Gastrocnemius medialis (tissue), 4 donors: Measurements from ENCODE around the gene ZBTB43. TPM values are rescaled to one million over a fixed set of nuclear protein-coding genes. Genes with fewer than 3 reads are reported as not detected.
"Not testable (repeated sequence)": the region's sequence is repeated elsewhere in the genome, so short reads cannot be mapped to it uniquely, and the experiment has no call there.

Source experiments
- ATAC-seq, 2 donors: fragments of 150-250 bp; one replicate each; pipeline ENCODE4 v1.9.1; 2016
- DNase-seq, 2 donors: peaks; one replicate each; pipeline ENCODE4 v3.0.0-alpha.2; 2019
- H3K27ac ChIP-seq, 4 donors: fragments of 200-600 bp; sonication (generic); 1 replicate in 1 of 4; 2 replicates in 3 of 4; pipeline ENCODE4 v1.5.1; 2016 to 2018; ENCODE audit warnings: mild to moderate bottlenecking in 2 of 4, moderate library complexity in 1 of 4
- H3K27me3 ChIP-seq, 3 donors: fragments of 200-600 bp; sonication (generic) in 2 of 3; 1 replicate in 1 of 3; 2 replicates in 2 of 3; pipeline versions ENCODE4 v1.5.1 to v1.6.0; 2016 to 2019; ENCODE audit warnings: mild to moderate bottlenecking in 1 of 3, moderate library complexity in 1 of 3
- H3K36me3 ChIP-seq, 2 donors: fragments of 200-600 bp; sonication (generic) in 1 of 2; one replicate each; pipeline ENCODE4 v1.5.1; 2017 to 2018
- H3K4me1 ChIP-seq, 2 donors: fragments of 200-600 bp; sonication (generic) in 1 of 2; one replicate each; pipeline ENCODE4 v1.5.1; 2016 to 2017; ENCODE audit warnings: mild to moderate bottlenecking in 2 of 2
- H3K4me3 ChIP-seq, 4 donors: fragments of 200-600 bp; sonication (generic) in 3 of 4; 1 replicate in 1 of 4; 2 replicates in 3 of 4; pipeline ENCODE4 v1.5.1; 2016 to 2019; ENCODE audit warnings: mild to moderate bottlenecking in 2 of 4
- H3K9me3 ChIP-seq, 3 donors: fragments of 200-600 bp; sonication (generic) in 2 of 3; 1 replicate in 1 of 3; 2 replicates in 2 of 3; pipeline ENCODE4 v1.5.1; 2016 to 2019
- POLR2A ChIP-seq, 2 donors: fragments of 450-650 bp; IDR thresholded peaks; one replicate each; pipeline ENCODE4 v1.6.1; 2017; ENCODE audit warnings: antibody characterized with exemption in 2 of 2, mild to moderate bottlenecking in 2 of 2, moderate library complexity in 2 of 2
- in situ Hi-C, 4 donors: fragments of 200-750 bp; cut with MboI; loops; one replicate each; pipeline versions ENCODE4 v1.15.0 to v1.8.0; 2017; ENCODE audit warnings: low sequenced_read_pairs in 4 of 4
- intact Hi-C: fragments of 100-400 bp; cut with DNase I; formaldehyde crosslinking; loops from one replicate; pipeline ENCODE4 v1.15.1; 2023; ENCODE audit warnings: low total_unique reads
- total RNA-seq, 4 donors: library from RNA; depleted of rRNA; stranded (reverse); fragments of >200 nt; gene quantifications; one replicate each; pipeline versions ENCODE4 v1.1.0 to v1.2.3, GENCODE V29; 2016
- TF ChIP-seq, protein P1 (sequence below), 5 experiments: fragments of 450-650 bp in 3 of 5; fragments of 200-600 bp in 2 of 5; sonication (generic) in 2 of 5; IDR thresholded peaks in 4 of 5; conservative IDR thresholded peaks in 1 of 5; 1 replicate in 4 of 5; 2 replicates in 1 of 5; pipeline ENCODE4 v1.5.1; 2016 to 2019; ENCODE audit warnings: antibody characterized with exemption in 5 of 5, mild to moderate bottlenecking in 3 of 5, moderate library complexity in 3 of 5

Gene ZBTB43
- total RNA-seq, 4 donors from 2014 or later = 44.9 to 65.2 (median 60.0) TPM

DNA sequence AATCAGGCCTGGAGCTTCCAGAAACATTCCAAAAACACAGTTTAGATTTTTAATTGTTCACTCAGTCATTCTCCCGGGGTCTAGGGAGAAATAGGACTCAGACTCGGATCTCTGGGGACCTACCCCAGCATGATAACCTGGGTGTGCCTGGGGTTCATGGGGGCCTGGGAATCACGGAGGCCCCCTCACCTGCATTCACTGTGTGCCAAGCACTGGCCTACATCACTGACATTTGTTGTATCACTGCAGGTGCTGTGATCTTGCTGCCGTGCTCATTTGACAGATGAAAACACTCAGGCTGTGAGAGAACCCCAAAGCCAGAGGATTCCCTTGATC, 22.8 kb upstream of the ZBTB43 start:
- no peaks in the 10 kb centered on the region for H3K36me3 ChIP-seq
- peaks cover 13 to 21% of the 10 kb centered on the region in 2 donors for H3K4me1 ChIP-seq
- intact Hi-C loops (loop anchor here (5.0 kb wide), 1 partner anchor 280 kb away; no protein-coding TSS in a partner anchor), in situ Hi-C loops (loop anchor here in 1 of 4 donors (5.0 to 10.0 kb wide), 2 partner anchors 75 to 167 kb away; partner anchors contain the start of gene LMX1B)
- TF ChIP-seq, protein P1, sequence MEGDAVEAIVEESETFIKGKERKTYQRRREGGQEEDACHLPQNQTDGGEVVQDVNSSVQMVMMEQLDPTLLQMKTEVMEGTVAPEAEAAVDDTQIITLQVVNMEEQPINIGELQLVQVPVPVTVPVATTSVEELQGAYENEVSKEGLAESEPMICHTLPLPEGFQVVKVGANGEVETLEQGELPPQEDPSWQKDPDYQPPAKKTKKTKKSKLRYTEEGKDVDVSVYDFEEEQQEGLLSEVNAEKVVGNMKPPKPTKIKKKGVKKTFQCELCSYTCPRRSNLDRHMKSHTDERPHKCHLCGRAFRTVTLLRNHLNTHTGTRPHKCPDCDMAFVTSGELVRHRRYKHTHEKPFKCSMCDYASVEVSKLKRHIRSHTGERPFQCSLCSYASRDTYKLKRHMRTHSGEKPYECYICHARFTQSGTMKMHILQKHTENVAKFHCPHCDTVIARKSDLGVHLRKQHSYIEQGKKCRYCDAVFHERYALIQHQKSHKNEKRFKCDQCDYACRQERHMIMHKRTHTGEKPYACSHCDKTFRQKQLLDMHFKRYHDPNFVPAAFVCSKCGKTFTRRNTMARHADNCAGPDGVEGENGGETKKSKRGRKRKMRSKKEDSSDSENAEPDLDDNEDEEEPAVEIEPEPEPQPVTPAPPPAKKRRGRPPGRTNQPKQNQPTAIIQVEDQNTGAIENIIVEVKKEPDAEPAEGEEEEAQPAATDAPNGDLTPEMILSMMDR (IDR thresholded peaks at IDR 0.05 in 4 of 5, conservative IDR thresholded peaks at IDR 0.05 in 1 of 5) = peak in 1 of 5 experiments; percentile 12
- TF ChIP-seq POLR2A (IDR thresholded peaks at IDR 0.05) = no peak
- DNase-seq = no peak
- H3K4me3 ChIP-seq = no peak overlapping the region
- no peak for ATAC-seq
- no peaks in the 10 kb centered on the region for H3K9me3 ChIP-seq
- peaks cover 5 to 10% (median 10%) of the 10 kb centered on the region in 3 donors for H3K27me3 ChIP-seq
- H3K27ac ChIP-seq = no peak overlapping the region

DNA sequence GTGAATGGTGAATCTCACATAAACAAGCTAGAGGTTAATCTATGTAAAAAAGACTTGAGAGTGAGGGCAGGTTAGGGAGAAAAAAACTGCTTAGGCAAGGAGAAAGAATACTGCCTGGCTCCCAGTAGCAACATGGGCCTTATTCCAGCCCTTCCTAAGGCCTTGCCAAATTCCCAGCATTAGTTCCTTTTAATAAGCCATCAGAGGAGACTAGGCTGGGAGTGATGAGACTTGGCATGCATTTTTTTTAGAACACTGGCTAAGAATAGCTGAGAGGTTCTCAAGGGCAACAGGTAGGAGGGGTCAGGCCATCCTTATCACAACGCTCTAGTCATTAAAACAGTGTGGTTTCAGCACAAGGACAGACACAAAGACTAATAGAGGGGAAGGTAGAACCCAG, 20.9 kb upstream of the ZBTB43 start:
- intact Hi-C loops = loop anchor here (5.0 kb wide), 1 partner anchor 282 kb away; no protein-coding TSS in a partner anchor

DNA sequence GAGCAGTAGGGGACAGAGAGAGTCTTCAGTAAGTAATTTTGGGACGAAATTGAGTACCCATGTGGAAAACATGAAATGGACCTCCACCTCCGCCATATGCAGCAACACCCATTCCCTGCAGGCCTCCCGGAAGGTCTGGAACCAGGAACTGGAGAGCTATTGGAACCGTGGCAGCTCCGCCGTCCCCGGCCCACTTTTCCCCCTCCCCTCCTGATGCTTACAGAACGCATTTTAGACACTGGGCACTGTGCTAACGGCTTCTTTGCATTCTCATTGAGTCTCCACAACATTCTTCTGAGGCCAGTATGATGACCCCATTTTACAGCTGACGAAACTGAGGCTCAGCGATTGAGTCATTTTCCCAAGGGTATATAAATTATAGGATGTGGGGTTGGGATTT, 20.4 kb upstream of the ZBTB43 start:
- H3K4me1 ChIP-seq = peaks cover 26 to 39% of the 10 kb centered on the region in 2 donors
- no peaks in the 10 kb centered on the region for H3K36me3 ChIP-seq
- no peak for TF ChIP-seq POLR2A (IDR thresholded peaks at IDR 0.05)
- TF ChIP-seq, protein P1 (IDR thresholded peaks at IDR 0.05 in 4 of 5, conservative IDR thresholded peaks at IDR 0.05 in 1 of 5) = no peak
- intact Hi-C loops (loop anchor here (5.0 kb wide), 1 partner anchor 282 kb away; no protein-coding TSS in a partner anchor), in situ Hi-C loops (loop anchor here in 1 of 4 donors (5.0 to 10.0 kb wide), 2 partner anchors 77 to 170 kb away; partner anchors contain the start of gene LMX1B)
- peaks cover 0 to 4% (median 0%) of the 10 kb centered on the region in 3 donors for H3K27me3 ChIP-seq
- DNase-seq (no peak), ATAC-seq (no peak)
- H3K4me3 ChIP-seq = no peak overlapping the region
- no peaks in the 10 kb centered on the region for H3K9me3 ChIP-seq
- H3K27ac ChIP-seq = peak overlapping the region; percentile 54 to 74 (median 60)

More for the DNA sequence above, 20.9 kb upstream of the ZBTB43 start:
- Histone ChIP-seq H3K27me3 (peaks cover 0 to 4% (median 0%) of the 10 kb centered on the region in 3 donors), H3K4me3 (no peak overlapping the region), H3K9me3 (no peaks in the 10 kb centered on the region), H3K36me3 (no peaks in the 10 kb centered on the region), H3K4me1 (peaks cover 22 to 35% of the 10 kb centered on the region in 2 donors), H3K27ac (peak overlapping the region; percentile 54 to 74 (median 60))
- in situ Hi-C loops = loop anchor here in 1 of 4 donors (5.0 to 10.0 kb wide), 2 partner anchors 77 to 169 kb away; partner anchors contain the start of gene LMX1B
- TF ChIP-seq POLR2A (IDR thresholded peaks at IDR 0.05) = no peak
- TF ChIP-seq, protein P1 (IDR thresholded peaks at IDR 0.05 in 4 of 5, conservative IDR thresholded peaks at IDR 0.05 in 1 of 5) = no peak
- ATAC-seq (peak; percentile 29 to 46), DNase-seq (peak in 1 of 2 donors; percentile 43)

DNA sequence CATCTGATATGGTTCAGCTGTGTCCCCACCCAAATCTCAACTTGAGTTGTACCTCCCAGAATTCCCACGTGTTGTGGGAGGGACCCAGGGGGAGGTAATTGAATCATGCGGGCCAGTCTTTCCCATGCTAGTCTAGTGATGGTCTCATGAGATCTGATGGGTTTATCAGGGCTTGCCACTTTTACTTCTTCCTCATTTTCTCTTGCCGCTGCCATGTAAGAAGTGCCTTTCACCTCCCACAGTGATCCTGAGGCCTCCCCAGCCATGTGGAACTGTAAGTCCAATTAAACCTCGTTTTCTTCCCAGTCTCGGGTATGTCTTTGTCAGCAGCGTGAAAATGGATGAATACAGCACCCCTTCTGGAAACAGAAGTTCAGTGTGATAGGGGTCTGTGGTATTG, 20.0 kb upstream of the ZBTB43 start:
- H3K27me3 ChIP-seq, DNase-seq, ATAC-seq, H3K9me3 ChIP-seq, H3K4me3 ChIP-seq, H3K36me3 ChIP-seq: not testable (repeated sequence)
- H3K27ac ChIP-seq = peak overlapping the region; percentile 9 to 74 (median 60)
- intact Hi-C loops (loop anchor here (5.0 kb wide), 1 partner anchor 283 kb away; no protein-coding TSS in a partner anchor), in situ Hi-C loops (loop anchor here in 1 of 4 donors (5.0 to 10.0 kb wide), 2 partner anchors 78 to 170 kb away; partner anchors contain the start of gene LMX1B)
- peaks cover 26 to 44% of the 10 kb centered on the region in 2 donors for H3K4me1 ChIP-seq

DNA sequence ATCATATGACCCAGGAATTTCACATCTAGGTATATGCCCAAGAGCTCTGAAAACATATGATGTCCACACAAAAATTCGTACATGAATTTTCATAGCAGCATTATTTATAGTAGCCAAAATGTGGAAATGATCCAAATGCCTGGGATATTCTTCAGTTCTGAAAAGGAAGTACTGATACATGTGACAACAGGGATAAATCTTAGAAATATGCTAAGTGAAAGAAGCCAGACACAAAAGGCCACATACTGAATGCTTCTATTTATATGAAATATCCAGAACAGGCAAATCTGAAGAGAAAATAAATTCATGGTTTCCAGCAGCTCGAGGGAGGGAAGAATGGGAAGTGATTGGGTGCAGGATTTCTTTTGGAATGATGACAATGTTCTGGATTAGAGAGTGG, 16.8 kb upstream of the ZBTB43 start:
- intact Hi-C loops (no loop called here), in situ Hi-C loops (loop anchor here in 1 of 4 donors (10.0 kb wide), 1 partner anchor 173 kb away; the partner anchor contains the start of gene LMX1B)
- H3K4me1 ChIP-seq = peaks cover 40 to 63% of the 10 kb centered on the region in 2 donors
- TF ChIP-seq, protein P1 (IDR thresholded peaks at IDR 0.05 in 4 of 5, conservative IDR thresholded peaks at IDR 0.05 in 1 of 5) = no peak
- TF ChIP-seq POLR2A (IDR thresholded peaks at IDR 0.05) = no peak
- no peak overlapping the region for H3K4me3 ChIP-seq
- no peaks in the 10 kb centered on the region for H3K27me3 ChIP-seq
- ATAC-seq = no peak
- no peaks in the 10 kb centered on the region for H3K9me3 ChIP-seq
- no peak for DNase-seq
- no peaks in the 10 kb centered on the region for H3K36me3 ChIP-seq
- H3K27ac ChIP-seq = peak overlapping the region; percentile 78 to 96 (median 91)
